BE2C (cell line): ENCODE measurements around the gene C2CD2.

Experiments
- DNase-seq: peaks from one replicate; pipeline ENCODE4 v3.0.0-alpha.2; 2020
- H3K27me3 ChIP-seq: fragments of 250-450 bp; sonication (Bioruptor Pico); 2 replicates; pipeline ENCODE4 v1.5.1; 2020; ENCODE audit warnings: mild to moderate bottlenecking
- H3K36me3 ChIP-seq: fragments of 250-450 bp; sonication (Bioruptor Pico); 2 replicates; pipeline ENCODE4 v1.5.1; 2020; ENCODE audit warnings: mild to moderate bottlenecking
- H3K4me1 ChIP-seq: fragments of 250-450 bp; sonication (Bioruptor Pico); 2 replicates; pipeline ENCODE4 v1.5.1; 2020
- H3K4me3 ChIP-seq: 2 replicates; pipeline ENCODE4 v1.5.1; 2011; ENCODE audit warnings: low read depth, low read length
- H3K9me3 ChIP-seq: fragments of 250-450 bp; sonication (Bioruptor Pico); 2 replicates; pipeline ENCODE4 v1.5.1; 2020
- TF ChIP-seq, protein P1 (sequence below): IDR thresholded peaks from 2 replicates; pipeline ENCODE4 v1.5.1; 2012; ENCODE audit warnings: mild to moderate bottlenecking, low read depth, low read length

Gene C2CD2

DNA sequence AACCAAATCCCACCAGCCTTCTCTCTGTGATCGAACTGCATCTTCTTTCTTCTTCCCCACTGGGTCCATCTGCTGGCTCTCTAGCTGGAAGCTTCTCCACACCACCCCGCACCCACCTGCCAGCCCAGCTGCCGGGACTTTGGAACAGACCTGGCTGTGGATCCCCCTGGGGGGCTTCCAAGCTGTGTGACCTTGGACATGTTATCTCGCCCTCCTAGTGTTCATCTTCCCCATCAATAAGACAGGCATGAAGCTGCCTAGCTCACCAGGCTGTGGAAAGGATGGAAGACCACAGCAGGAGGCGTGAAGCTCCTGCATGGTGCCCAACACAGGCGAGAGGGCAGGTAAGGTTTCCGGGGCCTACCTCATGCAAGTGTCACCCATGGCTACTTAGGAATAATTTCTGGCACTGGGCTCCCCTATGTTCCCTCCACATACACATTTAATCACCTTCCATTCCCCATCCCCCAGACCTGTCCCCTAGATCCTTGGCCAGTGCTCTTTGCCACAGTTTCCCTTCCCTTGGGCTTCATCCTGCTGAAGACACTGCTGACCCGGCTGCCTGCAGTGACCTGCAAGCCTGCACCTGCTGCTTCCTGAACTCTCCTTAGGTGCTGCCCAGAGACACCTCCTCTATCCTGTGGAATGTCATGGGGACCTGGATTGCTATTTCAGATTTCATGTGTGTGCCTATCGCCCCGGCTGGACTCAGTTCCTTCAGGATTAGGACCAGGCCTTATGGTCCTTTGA lies 13.2 kb upstream of the C2CD2 start:
- TF ChIP-seq, protein P1, sequence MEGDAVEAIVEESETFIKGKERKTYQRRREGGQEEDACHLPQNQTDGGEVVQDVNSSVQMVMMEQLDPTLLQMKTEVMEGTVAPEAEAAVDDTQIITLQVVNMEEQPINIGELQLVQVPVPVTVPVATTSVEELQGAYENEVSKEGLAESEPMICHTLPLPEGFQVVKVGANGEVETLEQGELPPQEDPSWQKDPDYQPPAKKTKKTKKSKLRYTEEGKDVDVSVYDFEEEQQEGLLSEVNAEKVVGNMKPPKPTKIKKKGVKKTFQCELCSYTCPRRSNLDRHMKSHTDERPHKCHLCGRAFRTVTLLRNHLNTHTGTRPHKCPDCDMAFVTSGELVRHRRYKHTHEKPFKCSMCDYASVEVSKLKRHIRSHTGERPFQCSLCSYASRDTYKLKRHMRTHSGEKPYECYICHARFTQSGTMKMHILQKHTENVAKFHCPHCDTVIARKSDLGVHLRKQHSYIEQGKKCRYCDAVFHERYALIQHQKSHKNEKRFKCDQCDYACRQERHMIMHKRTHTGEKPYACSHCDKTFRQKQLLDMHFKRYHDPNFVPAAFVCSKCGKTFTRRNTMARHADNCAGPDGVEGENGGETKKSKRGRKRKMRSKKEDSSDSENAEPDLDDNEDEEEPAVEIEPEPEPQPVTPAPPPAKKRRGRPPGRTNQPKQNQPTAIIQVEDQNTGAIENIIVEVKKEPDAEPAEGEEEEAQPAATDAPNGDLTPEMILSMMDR: no peak
- Histone ChIP-seq H3K9me3 (no peaks in the 10 kb centered on the region), H3K36me3 (no peaks in the 10 kb centered on the region), H3K27me3 (0 out of 2 replicates have a peak, but pooled peaks cover 6% of the 10 kb centered on the region), H3K4me1 (no peaks in the 10 kb centered on the region), H3K4me3 (no peak overlapping the region)
- no peak for DNase-seq

DNA sequence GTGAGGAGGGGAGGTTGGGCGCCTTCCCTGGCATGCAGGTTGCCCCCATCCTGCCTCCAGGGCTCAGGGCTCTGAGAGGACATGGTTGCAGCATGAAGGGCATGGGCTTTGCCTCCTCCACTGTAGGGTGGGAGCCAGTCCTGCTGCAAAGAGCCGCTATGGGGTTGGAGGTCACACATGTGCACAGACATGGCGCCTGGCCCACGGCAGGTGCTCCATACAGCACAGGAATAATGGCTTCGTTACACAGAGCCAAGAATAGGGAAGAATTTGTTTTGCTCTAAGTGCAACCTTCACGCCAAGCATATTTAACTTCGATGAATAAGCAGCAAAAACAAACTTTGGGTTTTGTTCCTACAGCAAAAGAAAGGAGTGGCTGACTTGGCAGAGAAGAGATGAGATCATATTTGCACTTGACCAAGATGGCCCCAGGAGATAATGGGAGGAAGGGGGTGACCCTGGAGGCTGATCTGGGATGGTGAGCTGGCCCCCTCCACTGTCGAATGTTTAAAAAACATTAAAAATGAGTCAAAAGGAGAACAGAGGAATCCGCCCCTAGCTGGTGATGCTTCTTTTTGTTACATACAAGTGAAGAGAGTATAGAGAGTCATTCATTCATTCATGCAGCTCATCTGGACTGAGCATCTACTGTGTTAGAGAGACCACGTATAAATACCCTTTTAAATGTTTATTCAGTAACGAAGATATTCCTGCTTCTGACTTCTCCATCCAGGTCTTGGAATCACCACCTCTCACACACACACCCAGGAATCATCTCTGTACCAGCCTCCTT lies 12.4 kb upstream of the C2CD2 start:
- no peak overlapping the region for H3K4me3 ChIP-seq
- no peak for DNase-seq
- H3K36me3 ChIP-seq: no peaks in the 10 kb centered on the region
- TF ChIP-seq, protein P1: no peak
- 0 out of 2 replicates have a peak, but pooled peaks cover 6% of the 10 kb centered on the region for H3K27me3 ChIP-seq
- no peaks in the 10 kb centered on the region for H3K4me1 ChIP-seq
- no peaks in the 10 kb centered on the region for H3K9me3 ChIP-seq

DNA sequence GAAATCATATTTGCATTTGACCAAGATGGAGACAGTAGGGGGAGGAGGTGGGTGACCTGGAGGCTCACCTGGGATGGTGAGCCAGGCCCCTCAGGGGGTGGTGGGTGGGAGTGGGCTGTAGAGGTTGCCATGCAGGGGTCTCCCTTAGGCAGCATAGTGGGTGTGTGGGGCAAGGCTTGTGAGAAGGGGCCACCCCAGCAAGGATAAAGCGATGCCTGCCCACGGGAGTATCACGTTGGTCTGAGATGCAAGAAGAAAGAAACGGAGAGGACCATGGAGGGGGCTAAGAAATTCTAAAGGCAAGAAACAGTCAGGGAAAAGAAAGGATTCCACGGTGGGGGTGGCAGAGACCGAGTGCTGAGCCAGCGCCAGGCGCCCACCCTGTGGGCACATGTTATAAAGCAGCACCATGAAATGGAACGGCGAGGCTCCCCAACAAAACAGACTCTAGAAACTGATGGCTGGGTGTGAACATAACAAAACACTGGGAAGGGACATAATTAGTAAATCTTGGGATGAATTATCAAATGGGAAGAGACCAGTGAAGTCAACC lies 11.7 kb upstream of the C2CD2 start:
- Histone ChIP-seq H3K4me3 (no peak overlapping the region), H3K27me3 (0 out of 2 replicates have a peak, but pooled peaks cover 6% of the 10 kb centered on the region), H3K9me3 (no peaks in the 10 kb centered on the region), H3K36me3 (no peaks in the 10 kb centered on the region), H3K4me1 (no peaks in the 10 kb centered on the region)
- TF ChIP-seq, protein P1: no peak
- DNase-seq: no peak

DNA sequence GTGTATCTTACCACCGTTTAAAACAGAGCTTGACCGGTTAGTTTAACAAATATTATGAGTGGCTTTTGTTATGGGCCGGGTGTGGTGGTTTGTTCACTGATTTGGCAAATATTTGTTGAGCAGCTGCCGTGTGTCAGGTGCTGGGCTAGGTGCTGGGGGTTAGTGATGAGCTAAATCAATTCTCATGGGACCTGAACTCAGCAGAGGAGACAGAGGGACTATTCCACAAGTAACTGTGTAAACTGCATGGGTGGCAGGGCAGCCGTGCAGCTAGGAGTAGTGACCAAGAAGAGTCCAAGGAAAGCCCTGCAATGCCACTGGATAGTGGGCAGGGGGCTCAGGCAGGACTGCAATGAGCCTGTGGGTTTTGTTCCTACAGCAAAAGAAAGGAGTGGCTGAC lies 11.2 kb upstream of the C2CD2 start:
- no peaks in the 10 kb centered on the region for H3K36me3 ChIP-seq
- H3K27me3 ChIP-seq: 0 out of 2 replicates have a peak, but pooled peaks cover 6% of the 10 kb centered on the region
- TF ChIP-seq, protein P1: no peak
- no peak overlapping the region for H3K4me3 ChIP-seq
- no peaks in the 10 kb centered on the region for H3K9me3 ChIP-seq
- no peaks in the 10 kb centered on the region for H3K4me1 ChIP-seq
- no peak for DNase-seq

DNA sequence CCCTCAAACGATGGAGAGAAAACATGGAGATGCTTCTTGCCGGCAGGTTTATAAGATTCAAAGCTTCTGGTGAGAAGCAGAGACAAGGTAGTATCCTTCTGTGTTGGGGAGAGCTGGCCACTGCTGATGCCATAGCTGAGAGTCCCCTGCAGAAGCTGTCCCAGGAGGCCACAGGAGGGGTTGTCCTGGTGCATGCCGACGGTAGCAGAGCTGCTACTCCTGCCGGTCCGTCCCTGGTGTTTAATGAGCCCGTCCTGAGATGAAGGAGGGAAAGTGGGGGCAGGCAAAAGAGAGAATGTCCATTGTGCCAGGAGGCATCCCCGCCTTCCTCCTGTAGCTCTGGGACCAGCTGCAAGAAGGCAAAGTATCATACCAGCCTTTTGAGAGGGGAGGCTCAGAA lies 10.4 kb upstream of the C2CD2 start:
- no peaks in the 10 kb centered on the region for H3K9me3 ChIP-seq

More for the DNA sequence above, 10.4 kb upstream of the C2CD2 start:
- Histone ChIP-seq H3K4me3 (no peak overlapping the region), H3K36me3 (no peaks in the 10 kb centered on the region), H3K4me1 (no peaks in the 10 kb centered on the region), H3K27me3 (0 out of 2 replicates have a peak, but pooled peaks cover 6% of the 10 kb centered on the region)
- TF ChIP-seq, protein P1: no peak
- DNase-seq: no peak
